ENCODE measurements around the gene KIF26B. TPM values are rescaled to one million over a fixed set of nuclear protein-coding genes. Genes with fewer than 3 reads are reported as not detected.

Gene KIF26B
- total RNA-seq, 1 experiment from 2014 or later: 1.2 TPM

- no peaks in the 10 kb centered on the region for H3K9me3 Mint-ChIP-seq
- no peak overlapping the region for H3K27ac Mint-ChIP-seq
- H3K4me1 Mint-ChIP-seq: no peaks in the 10 kb centered on the region
- no peak for DNase-seq (ENCODE audit: low spot score)
- CTCF ChIA-PET: no interaction called here
- TF ChIP-seq ZNF232 (CRISPR knock-in tag; IDR thresholded peaks at IDR 0.05) (no peak), OVOL2 (CRISPR knock-in tag; IDR thresholded peaks at IDR 0.05; ENCODE audit: borderline replicate concordance) (no peak), CBFB (CRISPR knock-in tag; IDR thresholded peaks at IDR 0.05; ENCODE audit: low read depth) (no peak), NR3C1 (CRISPR knock-in tag; conservative IDR thresholded peaks at IDR 0.05; ENCODE audit: low read depth) (no peak), JUN (CRISPR knock-in tag; IDR thresholded peaks at IDR 0.05) (no peak), TCF7 (CRISPR knock-in tag; IDR thresholded peaks at IDR 0.05; ENCODE audit: low read depth) (no peak), GABPB1 (CRISPR knock-in tag; IDR thresholded peaks at IDR 0.05) (no peak), PRRX2 (CRISPR knock-in tag; IDR thresholded peaks at IDR 0.05) (no peak), CREB1 (CRISPR knock-in tag; IDR thresholded peaks at IDR 0.05) (no peak), MXD4 (CRISPR knock-in tag; IDR thresholded peaks at IDR 0.05; ENCODE audit: borderline replicate concordance) (no peak), NR1H2 (CRISPR knock-in tag; IDR thresholded peaks at IDR 0.05) (no peak), ZNF121 (CRISPR knock-in tag; IDR thresholded peaks at IDR 0.05) (no peak), ETV6 (CRISPR knock-in tag; IDR thresholded peaks at IDR 0.05) (no peak)
- TF ChIP-seq, protein P1, sequence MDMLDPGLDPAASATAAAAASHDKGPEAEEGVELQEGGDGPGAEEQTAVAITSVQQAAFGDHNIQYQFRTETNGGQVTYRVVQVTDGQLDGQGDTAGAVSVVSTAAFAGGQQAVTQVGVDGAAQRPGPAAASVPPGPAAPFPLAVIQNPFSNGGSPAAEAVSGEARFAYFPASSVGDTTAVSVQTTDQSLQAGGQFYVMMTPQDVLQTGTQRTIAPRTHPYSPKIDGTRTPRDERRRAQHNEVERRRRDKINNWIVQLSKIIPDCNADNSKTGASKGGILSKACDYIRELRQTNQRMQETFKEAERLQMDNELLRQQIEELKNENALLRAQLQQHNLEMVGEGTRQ (CRISPR knock-in tag; IDR thresholded peaks at IDR 0.05): no peak
- TF ChIP-seq, protein P2, sequence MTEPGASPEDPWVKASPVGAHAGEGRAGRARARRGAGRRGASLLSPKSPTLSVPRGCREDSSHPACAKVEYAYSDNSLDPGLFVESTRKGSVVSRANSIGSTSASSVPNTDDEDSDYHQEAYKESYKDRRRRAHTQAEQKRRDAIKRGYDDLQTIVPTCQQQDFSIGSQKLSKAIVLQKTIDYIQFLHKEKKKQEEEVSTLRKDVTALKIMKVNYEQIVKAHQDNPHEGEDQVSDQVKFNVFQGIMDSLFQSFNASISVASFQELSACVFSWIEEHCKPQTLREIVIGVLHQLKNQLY (CRISPR knock-in tag; IDR thresholded peaks at IDR 0.05): no peak
- TF ChIP-seq, protein P3, sequence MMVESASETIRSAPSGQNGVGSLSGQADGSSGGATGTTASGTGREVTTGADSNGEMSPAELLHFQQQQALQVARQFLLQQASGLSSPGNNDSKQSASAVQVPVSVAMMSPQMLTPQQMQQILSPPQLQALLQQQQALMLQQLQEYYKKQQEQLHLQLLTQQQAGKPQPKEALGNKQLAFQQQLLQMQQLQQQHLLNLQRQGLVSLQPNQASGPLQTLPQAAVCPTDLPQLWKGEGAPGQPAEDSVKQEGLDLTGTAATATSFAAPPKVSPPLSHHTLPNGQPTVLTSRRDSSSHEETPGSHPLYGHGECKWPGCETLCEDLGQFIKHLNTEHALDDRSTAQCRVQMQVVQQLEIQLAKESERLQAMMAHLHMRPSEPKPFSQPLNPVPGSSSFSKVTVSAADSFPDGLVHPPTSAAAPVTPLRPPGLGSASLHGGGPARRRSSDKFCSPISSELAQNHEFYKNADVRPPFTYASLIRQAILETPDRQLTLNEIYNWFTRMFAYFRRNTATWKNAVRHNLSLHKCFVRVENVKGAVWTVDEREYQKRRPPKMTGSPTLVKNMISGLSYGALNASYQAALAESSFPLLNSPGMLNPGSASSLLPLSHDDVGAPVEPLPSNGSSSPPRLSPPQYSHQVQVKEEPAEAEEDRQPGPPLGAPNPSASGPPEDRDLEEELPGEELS (CRISPR knock-in tag; IDR thresholded peaks at IDR 0.05): no peak
- TF ChIP-seq, protein P4, sequence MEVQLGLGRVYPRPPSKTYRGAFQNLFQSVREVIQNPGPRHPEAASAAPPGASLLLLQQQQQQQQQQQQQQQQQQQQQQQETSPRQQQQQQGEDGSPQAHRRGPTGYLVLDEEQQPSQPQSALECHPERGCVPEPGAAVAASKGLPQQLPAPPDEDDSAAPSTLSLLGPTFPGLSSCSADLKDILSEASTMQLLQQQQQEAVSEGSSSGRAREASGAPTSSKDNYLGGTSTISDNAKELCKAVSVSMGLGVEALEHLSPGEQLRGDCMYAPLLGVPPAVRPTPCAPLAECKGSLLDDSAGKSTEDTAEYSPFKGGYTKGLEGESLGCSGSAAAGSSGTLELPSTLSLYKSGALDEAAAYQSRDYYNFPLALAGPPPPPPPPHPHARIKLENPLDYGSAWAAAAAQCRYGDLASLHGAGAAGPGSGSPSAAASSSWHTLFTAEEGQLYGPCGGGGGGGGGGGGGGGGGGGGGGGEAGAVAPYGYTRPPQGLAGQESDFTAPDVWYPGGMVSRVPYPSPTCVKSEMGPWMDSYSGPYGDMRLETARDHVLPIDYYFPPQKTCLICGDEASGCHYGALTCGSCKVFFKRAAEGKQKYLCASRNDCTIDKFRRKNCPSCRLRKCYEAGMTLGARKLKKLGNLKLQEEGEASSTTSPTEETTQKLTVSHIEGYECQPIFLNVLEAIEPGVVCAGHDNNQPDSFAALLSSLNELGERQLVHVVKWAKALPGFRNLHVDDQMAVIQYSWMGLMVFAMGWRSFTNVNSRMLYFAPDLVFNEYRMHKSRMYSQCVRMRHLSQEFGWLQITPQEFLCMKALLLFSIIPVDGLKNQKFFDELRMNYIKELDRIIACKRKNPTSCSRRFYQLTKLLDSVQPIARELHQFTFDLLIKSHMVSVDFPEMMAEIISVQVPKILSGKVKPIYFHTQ (CRISPR knock-in tag; IDR thresholded peaks at IDR 0.05): no peak
- TF ChIP-seq, protein P5, sequence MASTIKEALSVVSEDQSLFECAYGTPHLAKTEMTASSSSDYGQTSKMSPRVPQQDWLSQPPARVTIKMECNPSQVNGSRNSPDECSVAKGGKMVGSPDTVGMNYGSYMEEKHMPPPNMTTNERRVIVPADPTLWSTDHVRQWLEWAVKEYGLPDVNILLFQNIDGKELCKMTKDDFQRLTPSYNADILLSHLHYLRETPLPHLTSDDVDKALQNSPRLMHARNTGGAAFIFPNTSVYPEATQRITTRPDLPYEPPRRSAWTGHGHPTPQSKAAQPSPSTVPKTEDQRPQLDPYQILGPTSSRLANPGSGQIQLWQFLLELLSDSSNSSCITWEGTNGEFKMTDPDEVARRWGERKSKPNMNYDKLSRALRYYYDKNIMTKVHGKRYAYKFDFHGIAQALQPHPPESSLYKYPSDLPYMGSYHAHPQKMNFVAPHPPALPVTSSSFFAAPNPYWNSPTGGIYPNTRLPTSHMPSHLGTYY (CRISPR knock-in tag; IDR thresholded peaks at IDR 0.05): no peak
- POLR2A ChIA-PET: interaction anchor here (0.6 kb wide), 1 partner anchor 15 kb away, joined by 6 read pairs; no protein-coding TSS in a partner anchor
- no peaks in the 10 kb centered on the region for H3K36me3 Mint-ChIP-seq
- H3K27me3 Mint-ChIP-seq (ENCODE audit: low read depth): no peaks in the 10 kb centered on the region
- no peak for ATAC-seq
- H3K4me3 Mint-ChIP-seq: no peak overlapping the region
Measured at GRCh38 chr1:245608271-245608670, 453.5 kb downstream of the KIF26B start.

GRCh38 chr1:245609354-245610150 is 454.8 kb downstream of the KIF26B start:
- ChIA-PET POLR2A (no interaction called here), CTCF (no interaction called here)
- Mint-ChIP-seq H3K27ac (no peak overlapping the region), H3K9me3 (no peaks in the 10 kb centered on the region), H3K36me3 (no peaks in the 10 kb centered on the region), H3K4me1 (peaks cover 2% of the 10 kb centered on the region; the same call in 1 of the 2 replicates), H3K4me3 (no peak overlapping the region), H3K27me3 (ENCODE audit: low read depth) (no peaks in the 10 kb centered on the region)
- DNase-seq (ENCODE audit: low spot score) (no peak), ATAC-seq (peak; percentile 26; the same call in 1 of the 2 replicates)
- TF ChIP-seq ZNF263 (CRISPR knock-in tag; IDR thresholded peaks at IDR 0.05; ENCODE audit: low read depth) (no peak), NR3C1 (CRISPR knock-in tag; conservative IDR thresholded peaks at IDR 0.05; ENCODE audit: low read depth) (no peak), RORB (CRISPR knock-in tag; IDR thresholded peaks at IDR 0.05) (no peak), ZNF138 (CRISPR knock-in tag; conservative IDR thresholded peaks at IDR 0.05) (no peak)
- TF ChIP-seq, protein P6, sequence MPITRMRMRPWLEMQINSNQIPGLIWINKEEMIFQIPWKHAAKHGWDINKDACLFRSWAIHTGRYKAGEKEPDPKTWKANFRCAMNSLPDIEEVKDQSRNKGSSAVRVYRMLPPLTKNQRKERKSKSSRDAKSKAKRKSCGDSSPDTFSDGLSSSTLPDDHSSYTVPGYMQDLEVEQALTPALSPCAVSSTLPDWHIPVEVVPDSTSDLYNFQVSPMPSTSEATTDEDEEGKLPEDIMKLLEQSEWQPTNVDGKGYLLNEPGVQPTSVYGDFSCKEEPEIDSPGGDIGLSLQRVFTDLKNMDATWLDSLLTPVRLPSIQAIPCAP (CRISPR knock-in tag; IDR thresholded peaks at IDR 0.05): no peak
- TF ChIP-seq, protein P4 (CRISPR knock-in tag; IDR thresholded peaks at IDR 0.05): no peak
- TF ChIP-seq, protein P5 (CRISPR knock-in tag; IDR thresholded peaks at IDR 0.05): no peak
